Adipocyte (in vitro differentiated cells): ENCODE results near the gene ACADM.
A peak's percentile ranks its signal among the peaks of the same experiment; 100 is the strongest.
"Not testable (repeated sequence)": the region's sequence is repeated elsewhere in the genome, so short reads cannot be mapped to it uniquely, and the experiment has no call there.

ENCODE experiments used
- DNase-seq: peaks from one replicate; pipeline ENCODE4 v3.0.0-alpha.2; 2015; ENCODE audit warnings: low read depth
- H3K27me3 ChIP-seq: replicated peaks from 2 replicates; pipeline ENCODE4 v1.7.0; 2013; ENCODE audit warnings: mild to moderate bottlenecking, low read length, moderate library complexity; ENCODE audit not compliant: control insufficient read depth, insufficient read depth
- H3K36me3 ChIP-seq: 2 replicates; pipeline ENCODE4 v1.7.0; 2013; ENCODE audit warnings: low read length, mild to moderate bottlenecking, moderate library complexity; ENCODE audit not compliant: control insufficient read depth, insufficient read depth, severe bottlenecking
- H3K4me1 ChIP-seq: 2 replicates; pipeline ENCODE4 v1.7.0; 2013; ENCODE audit warnings: mild to moderate bottlenecking, low read length, moderate library complexity; ENCODE audit not compliant: control insufficient read depth, insufficient read depth
- H3K4me3 ChIP-seq: 2 replicates; pipeline ENCODE4 v1.7.0; 2013; ENCODE audit warnings: mild to moderate bottlenecking, low read length, moderate library complexity
- H3K9ac ChIP-seq: 2 replicates; pipeline ENCODE4 v1.7.0; 2013; ENCODE audit warnings: mild to moderate bottlenecking, low read length, moderate library complexity
- H3K9me3 ChIP-seq: 2 replicates; pipeline ENCODE4 v1.7.0; 2013; ENCODE audit warnings: mild to moderate bottlenecking, low read length, moderate library complexity; ENCODE audit not compliant: control insufficient read depth

The ACADM gene

DNA sequence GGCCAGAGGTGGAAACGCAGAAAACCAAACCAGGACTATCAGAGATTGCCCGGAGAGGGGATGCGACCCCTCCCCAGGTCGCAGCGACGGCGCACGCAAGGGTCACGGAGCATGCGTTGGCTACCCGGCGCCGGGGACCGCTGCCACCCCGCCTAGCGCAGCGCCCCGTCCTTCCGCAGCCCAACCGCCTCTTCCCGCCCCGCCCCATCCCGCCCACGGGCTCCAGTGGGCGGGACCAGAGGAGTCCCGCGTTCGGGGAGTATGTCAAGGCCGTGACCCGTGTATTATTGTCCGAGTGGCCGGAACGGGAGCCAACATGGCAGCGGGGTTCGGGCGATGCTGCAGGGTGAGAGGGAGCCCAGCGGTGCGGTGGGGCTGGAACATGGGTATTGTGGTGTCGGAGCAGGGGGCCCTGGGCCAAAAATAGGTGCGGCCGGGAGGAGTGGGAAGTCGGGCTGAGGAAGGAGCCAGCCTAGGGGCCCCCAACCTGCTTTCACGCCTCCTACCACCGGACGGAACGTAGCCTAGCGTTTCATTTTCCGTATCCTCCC lies at the start of gene ACADM:
Gene ACADM (plus strand): TSS at position 238 of the 551 bp plus-strand sequence. CDS start 79 bp downstream, at position 317.
- peaks cover 4% of the 10 kb centered on the region for H3K36me3 ChIP-seq
- H3K4me3 ChIP-seq = peak within 1 kb of the TSS; percentile 98
- H3K9me3 ChIP-seq = no peaks in the 10 kb centered on the region
- peak; percentile 92 for DNase-seq
- no peaks in the 10 kb centered on the region for H3K27me3 ChIP-seq
- H3K4me1 ChIP-seq = peaks cover 29% of the 10 kb centered on the region
- peak within 1 kb of the TSS; percentile 96 for H3K9ac ChIP-seq

DNA sequence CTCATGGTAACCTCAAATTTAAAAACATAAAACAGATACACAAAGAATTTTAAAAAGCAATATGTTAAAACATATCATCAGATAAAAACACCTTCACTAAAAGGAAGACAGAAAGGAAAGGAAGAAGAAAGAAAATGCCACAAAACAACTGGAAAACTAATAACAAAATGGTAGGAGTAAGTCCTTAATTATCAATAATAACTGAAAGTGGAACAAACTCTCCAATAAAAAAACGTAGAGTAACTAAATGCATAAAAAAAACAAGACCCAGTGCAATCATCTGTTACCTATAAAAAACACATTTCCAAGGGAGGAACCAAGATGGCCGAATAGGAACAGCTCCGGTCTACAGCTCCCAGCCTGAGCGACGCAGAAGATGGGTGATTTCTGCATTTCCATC lies 47.1 kb upstream of the ACADM start:
- Histone ChIP-seq H3K9ac (no peak overlapping the region), H3K4me3 (no peak overlapping the region), H3K9me3 (no peaks in the 10 kb centered on the region), H3K27me3 (no peaks in the 10 kb centered on the region), H3K36me3 (no peaks in the 10 kb centered on the region), H3K4me1 (no peaks in the 10 kb centered on the region)
- no peak for DNase-seq

DNA sequence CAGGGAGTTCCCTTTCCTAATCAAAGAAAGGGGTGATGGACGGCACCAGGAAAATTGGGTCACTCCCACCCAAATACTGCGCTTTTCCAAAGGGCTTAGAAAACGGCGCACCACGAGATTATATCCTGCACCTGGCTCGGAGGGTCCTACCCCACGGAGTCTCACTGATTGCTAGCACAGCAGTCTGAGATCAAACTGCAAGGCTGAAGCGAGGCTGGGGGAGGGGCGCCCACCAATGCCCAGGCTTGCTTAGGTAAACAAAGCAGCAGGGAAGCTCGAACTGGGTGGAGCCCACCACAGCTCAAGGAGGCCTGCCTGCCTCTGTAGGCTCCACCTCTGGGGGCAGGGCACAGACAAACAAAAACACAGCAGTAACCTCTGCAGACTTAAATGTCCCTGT lies 46.5 kb upstream of the ACADM start:
- H3K4me3 ChIP-seq, H3K9ac ChIP-seq, DNase-seq: not testable (repeated sequence)

DNA sequence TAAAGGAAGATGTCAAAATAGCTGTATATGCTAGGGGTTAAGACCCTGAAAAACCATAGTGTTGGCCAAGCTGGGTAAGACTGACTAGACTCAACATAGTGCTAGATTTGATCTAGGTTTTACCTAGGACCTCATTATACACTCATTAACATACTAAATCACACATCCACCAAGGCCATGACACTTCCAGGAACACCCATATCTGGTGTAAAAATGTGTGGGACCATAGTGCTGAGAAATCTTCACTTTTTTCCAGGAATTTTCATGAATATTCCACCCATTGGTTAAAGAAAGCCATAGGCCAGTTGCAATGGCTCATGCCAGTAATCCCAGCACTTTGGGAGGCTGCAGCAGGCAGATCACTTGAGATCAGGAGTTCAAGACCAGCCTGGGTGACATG lies 34.0 kb upstream of the ACADM start:
- no peaks in the 10 kb centered on the region for H3K4me1 ChIP-seq
- H3K4me3 ChIP-seq = no peak overlapping the region
- no peak for DNase-seq
- H3K9ac ChIP-seq = no peak overlapping the region
- no peaks in the 10 kb centered on the region for H3K36me3 ChIP-seq
- H3K9me3 ChIP-seq = no peaks in the 10 kb centered on the region
- H3K27me3 ChIP-seq = no peaks in the 10 kb centered on the region

More for the DNA sequence above, 46.5 kb upstream of the ACADM start:
- not testable (repeated sequence) for H3K36me3 ChIP-seq, H3K27me3 ChIP-seq, H3K9me3 ChIP-seq, H3K4me1 ChIP-seq

DNA sequence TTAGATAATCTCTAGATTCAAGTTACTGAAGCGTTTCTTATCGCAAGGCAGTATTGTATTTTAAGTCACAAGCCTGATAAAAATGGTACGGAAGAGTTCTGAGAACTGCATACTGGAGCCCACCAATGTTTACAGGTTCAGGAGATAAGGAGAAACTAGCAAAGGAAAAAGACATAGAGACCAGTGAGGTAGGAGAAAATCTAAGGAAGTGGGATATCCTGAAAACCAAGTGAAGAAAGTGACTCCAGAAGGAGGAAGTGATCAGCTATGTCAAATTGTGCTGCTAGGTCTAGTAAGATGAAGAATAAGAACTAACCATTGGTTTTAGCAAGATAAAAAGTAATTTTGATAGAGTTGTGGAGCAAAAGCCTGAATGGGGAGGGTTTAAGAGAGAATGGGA lies 31.0 kb upstream of the ACADM start:
- Histone ChIP-seq H3K9me3 (no peaks in the 10 kb centered on the region), H3K9ac (no peak overlapping the region), H3K27me3 (no peaks in the 10 kb centered on the region), H3K4me1 (no peaks in the 10 kb centered on the region), H3K36me3 (no peaks in the 10 kb centered on the region), H3K4me3 (no peak overlapping the region)
- no peak for DNase-seq

DNA sequence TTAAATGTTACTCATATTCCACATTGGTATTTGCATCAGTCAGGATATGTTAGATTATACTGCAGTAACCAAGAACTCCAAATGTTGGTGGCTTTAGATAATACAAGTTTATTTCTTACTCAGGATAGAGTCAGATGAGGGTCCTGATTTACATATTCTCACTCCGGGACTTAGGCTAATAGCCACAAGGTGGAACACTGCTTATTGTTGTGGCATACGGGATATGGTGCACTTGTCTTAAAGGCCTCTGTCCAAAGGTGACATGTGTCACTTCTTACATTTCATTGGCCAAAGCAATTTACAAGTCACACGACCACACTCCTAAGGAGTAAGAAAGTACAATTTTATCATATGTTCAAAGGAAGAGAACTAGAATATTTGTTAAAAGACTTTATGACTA lies 28.5 kb upstream of the ACADM start:
- Histone ChIP-seq H3K4me1 (no peaks in the 10 kb centered on the region), H3K36me3 (no peaks in the 10 kb centered on the region), H3K4me3 (no peak overlapping the region), H3K9ac (no peak overlapping the region), H3K27me3 (no peaks in the 10 kb centered on the region), H3K9me3 (no peaks in the 10 kb centered on the region)
- DNase-seq = no peak

DNA sequence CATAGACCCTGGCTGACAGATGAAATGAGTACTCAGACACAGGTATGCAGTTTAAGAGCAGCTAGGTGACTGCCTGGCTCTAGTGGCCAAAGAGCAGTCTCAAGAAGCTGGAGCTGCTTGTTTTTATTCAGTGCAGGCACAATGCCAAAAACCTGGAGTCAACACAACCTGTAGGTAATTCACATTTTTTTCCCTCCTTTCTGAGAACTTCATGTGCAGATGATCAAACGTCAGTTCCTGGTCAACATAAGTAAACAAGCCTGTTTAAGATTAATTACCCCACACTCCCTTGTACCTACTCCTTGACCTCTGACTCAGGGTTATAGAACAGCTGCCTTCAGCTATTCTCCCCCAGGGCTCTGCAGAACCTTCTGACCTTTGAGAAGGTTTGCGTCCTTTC lies 17.3 kb upstream of the ACADM start:
- no peak overlapping the region for H3K4me3 ChIP-seq
- no peaks in the 10 kb centered on the region for H3K27me3 ChIP-seq
- peaks cover 13% of the 10 kb centered on the region for H3K4me1 ChIP-seq
- no peaks in the 10 kb centered on the region for H3K36me3 ChIP-seq
- peaks cover 3% of the 10 kb centered on the region for H3K9me3 ChIP-seq
- DNase-seq = no peak
- no peak overlapping the region for H3K9ac ChIP-seq

DNA sequence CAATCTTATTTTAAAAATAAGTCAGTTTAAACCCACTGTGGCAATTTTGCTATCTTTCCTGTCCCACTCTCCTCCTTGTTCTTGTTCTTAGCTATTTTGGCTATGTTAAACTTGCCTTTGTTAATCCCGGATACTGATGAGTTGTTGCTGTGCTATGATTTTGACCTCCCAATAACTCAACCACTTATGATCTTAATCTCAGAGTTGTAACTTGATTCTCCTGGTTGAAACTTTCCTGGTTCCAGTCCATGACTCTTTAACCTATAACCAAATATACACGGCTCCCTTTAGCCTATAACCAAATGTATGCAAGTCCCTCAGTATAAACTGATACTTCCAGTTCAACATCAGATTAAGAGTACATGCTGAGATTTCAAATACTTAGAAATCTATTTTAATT lies 15.6 kb upstream of the ACADM start:
- Histone ChIP-seq H3K4me3 (no peak overlapping the region), H3K27me3 (no peaks in the 10 kb centered on the region), H3K9ac (no peak overlapping the region), H3K36me3 (no peaks in the 10 kb centered on the region), H3K4me1 (peaks cover 20% of the 10 kb centered on the region), H3K9me3 (peaks cover 3% of the 10 kb centered on the region)
- DNase-seq = peak; percentile 60

DNA sequence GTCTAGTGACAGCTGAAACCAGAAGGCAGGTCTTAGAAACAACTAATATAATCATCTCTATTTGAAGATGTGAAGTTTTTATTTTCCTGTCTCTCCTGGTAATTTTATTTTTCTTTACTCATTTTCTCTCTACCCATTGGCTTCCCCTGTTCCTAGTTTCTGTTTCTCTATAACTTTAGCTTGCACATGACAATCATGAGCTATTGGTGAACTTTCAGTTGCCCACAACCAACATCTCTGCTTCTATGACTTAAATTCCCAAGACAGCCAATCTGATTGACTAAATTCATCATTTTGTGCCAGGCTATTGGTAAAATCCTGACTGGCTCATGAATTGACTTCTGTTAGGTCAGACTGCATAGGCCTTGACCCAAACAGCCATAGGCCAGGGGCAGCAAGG lies 13.7 kb upstream of the ACADM start:
- Histone ChIP-seq H3K4me1 (peaks cover 20% of the 10 kb centered on the region), H3K27me3 (no peaks in the 10 kb centered on the region), H3K4me3 (no peak overlapping the region), H3K36me3 (no peaks in the 10 kb centered on the region), H3K9ac (no peak overlapping the region), H3K9me3 (peaks cover 3% of the 10 kb centered on the region)
- no peak for DNase-seq

DNA sequence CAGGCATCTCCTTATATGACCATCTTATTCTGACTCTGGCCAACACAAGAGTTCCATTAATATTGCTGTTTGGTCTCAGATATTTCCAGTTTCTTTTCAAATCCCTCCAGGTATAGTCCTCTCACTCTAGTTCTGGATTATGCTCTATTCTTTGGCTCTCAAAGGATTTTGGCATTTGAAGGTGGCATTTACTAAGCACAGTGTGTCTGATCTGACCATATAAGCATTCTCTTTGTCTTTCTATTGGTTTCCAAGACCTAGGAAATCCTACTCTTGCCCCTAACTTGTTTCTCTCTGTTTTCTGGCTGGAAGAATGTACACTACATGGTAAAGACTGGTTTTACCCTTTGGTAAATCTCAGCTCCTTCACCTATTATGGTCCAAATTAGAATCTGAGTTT lies 12.7 kb upstream of the ACADM start:
- H3K36me3 ChIP-seq = no peaks in the 10 kb centered on the region
- no peak overlapping the region for H3K9ac ChIP-seq
- DNase-seq = no peak
- H3K4me3 ChIP-seq = no peak overlapping the region
- H3K4me1 ChIP-seq = peaks cover 20% of the 10 kb centered on the region
- no peaks in the 10 kb centered on the region for H3K27me3 ChIP-seq
- H3K9me3 ChIP-seq = peaks cover 3% of the 10 kb centered on the region

DNA sequence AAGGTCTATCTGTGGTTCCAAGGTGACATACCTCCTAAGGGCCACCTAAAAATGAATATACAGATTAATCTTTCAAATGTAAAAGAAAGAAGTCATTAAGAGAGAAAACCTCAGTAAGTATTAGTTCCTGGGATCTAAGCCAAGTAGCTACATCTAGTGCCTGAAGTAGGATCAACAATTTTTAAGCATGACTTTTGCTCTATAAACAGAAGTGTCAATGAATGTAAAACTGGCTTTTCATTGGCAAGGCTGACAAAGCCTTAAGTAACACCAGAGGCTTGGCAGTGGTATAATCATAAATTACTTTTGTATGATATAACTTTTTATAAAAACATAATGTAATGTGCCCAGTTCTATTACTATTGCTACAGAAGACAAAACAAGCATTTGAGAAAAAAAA lies 12.2 kb upstream of the ACADM start:
- DNase-seq = peak; percentile 34

DNA sequence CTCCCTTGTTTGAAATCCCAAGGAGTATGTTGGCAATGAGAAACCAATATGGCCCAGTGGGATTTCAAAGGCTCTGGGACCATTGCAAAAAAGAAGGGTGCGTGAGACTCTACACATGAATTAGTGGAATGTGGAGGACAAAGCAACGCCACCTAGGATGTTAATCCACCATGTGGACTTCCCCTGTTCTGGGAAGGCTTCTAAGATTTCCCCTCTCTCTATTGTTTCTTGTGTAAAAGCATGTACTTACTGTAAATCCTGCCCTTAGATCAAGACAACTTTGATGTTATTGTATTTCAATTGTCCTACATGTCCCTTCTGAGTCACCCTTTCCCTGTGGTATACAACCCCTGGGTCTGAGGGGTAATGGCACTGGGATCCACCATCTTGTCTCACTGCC lies 4.7 kb upstream of the ACADM start:
- Histone ChIP-seq H3K27me3 (no peaks in the 10 kb centered on the region), H3K4me1 (peaks cover 5% of the 10 kb centered on the region), H3K4me3 (no peak overlapping the region), H3K9ac (no peak overlapping the region), H3K9me3 (no peaks in the 10 kb centered on the region), H3K36me3 (no peaks in the 10 kb centered on the region)
- no peak for DNase-seq

More for the DNA sequence above, 12.2 kb upstream of the ACADM start:
- no peak overlapping the region for H3K4me3 ChIP-seq
- no peaks in the 10 kb centered on the region for H3K36me3 ChIP-seq
- H3K9me3 ChIP-seq = peaks cover 3% of the 10 kb centered on the region
- H3K4me1 ChIP-seq = peaks cover 20% of the 10 kb centered on the region
- no peak overlapping the region for H3K9ac ChIP-seq
- H3K27me3 ChIP-seq = no peaks in the 10 kb centered on the region
